Colonic mucosa (tissue), 4 donors: ENCODE data around the gene PRKAR1A. TPM values are rescaled to one million over a fixed set of nuclear protein-coding genes. Genes with fewer than 3 reads are reported as not detected.

Source experiments
- DNase-seq: peaks from one replicate; pipeline ENCODE4 v3.0.0-alpha.2; 2020
- H3K27ac ChIP-seq: fragments of 200-600 bp; one replicate; pipeline ENCODE4 v1.8.0; 2021
- H3K27me3 ChIP-seq: fragments of 200-600 bp; one replicate; pipeline ENCODE4 v1.8.0; 2021
- H3K36me3 ChIP-seq: fragments of 200-600 bp; one replicate; pipeline ENCODE4 v1.8.0; 2021
- H3K4me1 ChIP-seq: fragments of 200-600 bp; one replicate; pipeline ENCODE4 v1.8.0; 2021; ENCODE audit warnings: mild to moderate bottlenecking
- H3K4me3 ChIP-seq: fragments of 200-600 bp; one replicate; pipeline ENCODE4 v1.8.0; 2021
- H3K9ac ChIP-seq, 2 donors: one replicate each; pipeline ENCODE4 v1.7.0; 2013; ENCODE audit warnings: control low read depth in 2 of 2, low read depth in 2 of 2, low read length in 2 of 2
- H3K9me3 ChIP-seq: fragments of 200-600 bp; one replicate; pipeline ENCODE4 v1.8.0; 2021
- CTCF ChIP-seq: fragments of 200-600 bp; IDR thresholded peaks from one replicate; pipeline ENCODE4 v1.8.0; 2022; ENCODE audit warnings: antibody characterized with exemption, mild to moderate bottlenecking
- intact Hi-C: fragments of 100-400 bp; cut with DNase I; formaldehyde crosslinking; loops from one replicate; pipeline ENCODE4 v1.14.1; 2022
- total RNA-seq, 2 donors: library from RNA; stranded (reverse); fragmentation: NEBNext Ultra II Directional in 1 of 2; extraction: Animal tissue kit (Norgen Biotek cat#: 25700) in 1 of 2; gene quantifications; one replicate each; pipeline ENCODE4 v1.2.1, GENCODE V29; 2021
- donor health status: healthy.
- donor health status: DM: no; HTN: no; CAD: no.
- donor health status: DM: no; HTN: no; CAD: no.

PRKAR1A gene
- total RNA-seq, 2 donors from 2014 or later, result 133 to 168 TPM

DNA sequence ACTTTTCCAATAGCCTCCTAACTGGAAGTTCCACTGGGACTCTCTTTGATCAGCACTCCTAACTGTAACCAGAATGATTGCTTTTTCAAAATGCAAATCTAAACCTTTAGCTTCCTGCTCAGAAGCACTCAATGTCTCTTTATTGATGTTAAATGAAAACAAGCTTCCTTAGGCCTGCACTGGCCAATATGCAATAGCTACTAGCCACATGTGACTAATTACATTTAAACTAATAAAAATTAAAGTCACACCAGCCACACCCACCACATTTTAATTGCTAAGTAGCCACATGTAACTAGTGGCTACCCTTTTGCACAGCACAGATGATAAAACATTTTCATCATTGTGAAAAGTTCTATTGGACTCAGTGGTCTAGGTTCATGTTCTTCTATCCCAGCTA is 57.1 kb downstream of the PRKAR1A start:
- no peak for DNase-seq

DNA sequence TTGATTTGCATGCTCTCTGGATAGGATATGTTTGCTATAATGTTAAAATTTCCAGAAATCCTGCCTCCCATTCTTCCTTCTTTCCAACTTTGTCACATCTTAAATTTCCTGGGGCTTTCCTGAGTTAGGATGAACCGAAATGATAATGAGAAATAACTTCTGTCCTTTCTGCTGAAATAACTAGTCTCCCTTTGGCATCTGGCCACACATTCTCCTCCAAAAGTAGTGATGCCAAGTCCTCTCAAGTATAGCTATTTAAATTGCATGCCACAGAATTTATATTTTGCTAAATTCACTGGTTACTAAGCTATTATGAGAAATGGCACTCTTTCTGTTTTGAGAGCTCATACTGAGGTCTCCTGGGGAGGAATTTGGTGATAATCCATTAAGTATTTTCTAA is 58.3 kb downstream of the PRKAR1A start:
- H3K27ac ChIP-seq, result no peak overlapping the region
- H3K9ac ChIP-seq, result no peak overlapping the region
- H3K4me1 ChIP-seq, result no peaks in the 10 kb centered on the region
- no peaks in the 10 kb centered on the region for H3K9me3 ChIP-seq
- intact Hi-C loops, result no loop called here
- H3K36me3 ChIP-seq, result no peaks in the 10 kb centered on the region
- no peak for TF ChIP-seq CTCF
- no peaks in the 10 kb centered on the region for H3K27me3 ChIP-seq
- H3K4me3 ChIP-seq, result no peak overlapping the region
- no peak for DNase-seq

More for the DNA sequence above, 57.1 kb downstream of the PRKAR1A start:
- Histone ChIP-seq H3K4me3 (no peak overlapping the region), H3K9ac (no peak overlapping the region), H3K4me1 (no peaks in the 10 kb centered on the region), H3K27me3 (no peaks in the 10 kb centered on the region), H3K27ac (no peak overlapping the region), H3K9me3 (no peaks in the 10 kb centered on the region), H3K36me3 (no peaks in the 10 kb centered on the region)
- intact Hi-C loops, result no loop called here
- no peak for TF ChIP-seq CTCF

DNA sequence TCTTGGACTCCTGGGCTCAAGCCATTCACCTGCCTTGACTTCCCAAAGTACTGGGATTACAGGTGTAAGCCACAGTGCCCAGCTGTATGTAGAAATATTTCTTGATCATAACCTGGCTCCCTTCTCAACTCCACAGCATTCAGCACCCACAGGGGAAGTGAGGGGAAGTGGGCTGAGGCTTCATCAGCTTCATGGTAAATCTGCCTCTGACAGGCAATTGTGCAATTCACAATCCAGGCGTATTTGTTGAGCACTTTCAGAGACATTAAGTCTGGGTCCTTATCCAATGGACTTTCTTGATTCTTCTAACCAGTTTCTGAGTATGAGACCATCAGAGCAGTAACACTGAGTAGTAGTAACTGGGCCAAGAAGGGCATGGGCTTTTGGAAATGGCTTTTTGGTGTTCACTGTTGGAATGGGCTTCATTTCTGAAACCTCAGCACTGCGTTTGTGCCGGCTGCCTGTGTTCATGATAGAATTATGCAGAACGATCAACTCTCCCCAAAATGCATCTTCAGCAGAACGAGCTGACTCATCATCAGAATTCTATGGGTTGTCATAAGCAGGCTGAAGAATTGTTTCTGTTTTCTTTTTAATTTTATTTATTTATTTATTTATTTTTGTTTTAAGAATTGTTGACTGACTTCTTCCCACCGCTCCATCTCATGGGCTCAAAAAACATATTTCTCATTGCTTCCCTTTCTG is 60.1 kb downstream of the PRKAR1A start:
- Histone ChIP-seq H3K27ac (no peak overlapping the region), H3K4me1 (no peaks in the 10 kb centered on the region), H3K27me3 (no peaks in the 10 kb centered on the region), H3K9me3 (no peaks in the 10 kb centered on the region), H3K4me3 (no peak overlapping the region), H3K9ac (no peak overlapping the region), H3K36me3 (no peaks in the 10 kb centered on the region)
- DNase-seq, result no peak
- intact Hi-C loops, result no loop called here
- no peak for TF ChIP-seq CTCF

- Histone ChIP-seq H3K27me3 (no peaks in the 10 kb centered on the region), H3K27ac (no peak overlapping the region), H3K9me3 (no peaks in the 10 kb centered on the region), H3K4me3 (no peak overlapping the region), H3K9ac (no peak overlapping the region), H3K4me1 (no peaks in the 10 kb centered on the region), H3K36me3 (no peaks in the 10 kb centered on the region)
- no peak for TF ChIP-seq CTCF
- intact Hi-C loops, result no loop called here
- DNase-seq, result no peak
Observed at GRCh38 chr17:68573338-68573737, 61.1 kb downstream of the PRKAR1A start.

GRCh38 chr17:68576137-68576536 is 63.9 kb downstream of the PRKAR1A start:
- no peak for DNase-seq
- Histone ChIP-seq H3K36me3 (no peaks in the 10 kb centered on the region), H3K27ac (peak overlapping the region; percentile 34), H3K9me3 (no peaks in the 10 kb centered on the region), H3K9ac (no peak overlapping the region), H3K4me1 (no peaks in the 10 kb centered on the region), H3K4me3 (no peak overlapping the region), H3K27me3 (no peaks in the 10 kb centered on the region)
- intact Hi-C loops, result no loop called here
- TF ChIP-seq CTCF, result no peak
